ENCODE measurements around the gene EXOC3L4.

The EXOC3L4 gene

GRCh38 chr14:103095210-103095778 is 769 bp downstream of the EXOC3L4 start:
- Histone ChIP-seq H3K4me3 (ENCODE audit: insufficient read depth in 1 of 2, low read depth in 1 of 2, low read length in 2 of 2) (no peak overlapping the region), H3K23ac (ENCODE audit: low read length in 2 of 2) (no peak overlapping the region)

GRCh38 chr14:103096387-103096786 is 1.9 kb downstream of the EXOC3L4 start:
- Histone ChIP-seq H3K4me1 (ENCODE audit: control insufficient read depth, insufficient read depth, low read depth, low read length) (peaks cover 12% of the 10 kb centered on the region), H3K14ac (ENCODE audit: low read length in 2 of 2) (no peak overlapping the region), H2BK120ac (ENCODE audit: low read depth, low read length) (no peak overlapping the region), H3K79me1 (replicated peaks; ENCODE audit: low read length, poor library complexity, severe bottlenecking) (no peaks in the 10 kb centered on the region), H3K9me3 (ENCODE audit: control insufficient read depth, low read length) (no peaks in the 10 kb centered on the region), H4K91ac (ENCODE audit: low read length) (no peak overlapping the region), H3K23ac (ENCODE audit: low read length in 2 of 2) (no peak overlapping the region), H3K27me3 (ENCODE audit: control insufficient read depth in 1 of 2, insufficient read depth in 1 of 2, low read length in 2 of 2) (peaks cover 3 to 10% of the 10 kb centered on the region in 2 experiments), H3K4me3 (ENCODE audit: insufficient read depth in 1 of 2, low read depth in 1 of 2, low read length in 2 of 2) (no peak overlapping the region), H2AK5ac (ENCODE audit: low read length, severe bottlenecking) (no peak overlapping the region), H3K27ac (ENCODE audit: low read length, poor library complexity, severe bottlenecking) (no peak overlapping the region), H2AFZ (ENCODE audit: low read depth, low read length) (no peak overlapping the region), H3K36me3 (ENCODE audit: control insufficient read depth in 1 of 2, insufficient read depth in 2 of 2, low read depth in 1 of 2, low read length in 2 of 2) (no peaks in the 10 kb centered on the region), H3K9ac (ENCODE audit: low read length) (no peak overlapping the region), H3K4me2 (ENCODE audit: low read length, poor library complexity, severe bottlenecking) (no peak overlapping the region), H2BK15ac (ENCODE audit: low read depth, poor library complexity, severe bottlenecking) (no peak overlapping the region), H3K18ac (ENCODE audit: low read depth in 1 of 2, low read length in 2 of 2) (no peak overlapping the region), H2BK12ac (ENCODE audit: low read length in 2 of 2) (no peak overlapping the region), H3K4ac (ENCODE audit: low read depth in 1 of 2, low read length in 2 of 2) (no peak overlapping the region), H4K8ac (ENCODE audit: low read length) (no peak overlapping the region), H2BK5ac (ENCODE audit: low read depth, low read length, poor library complexity, severe bottlenecking) (no peak overlapping the region)
- no peak for DNase-seq
- WGBS = 70% methylated on average over 4 of the region's 4 CpGs

More at GRCh38 chr14:103095210-103095778, 769 bp downstream of the EXOC3L4 start:
- Histone ChIP-seq H3K4me1 (ENCODE audit: control insufficient read depth, insufficient read depth, low read depth, low read length) (peaks cover 18% of the 10 kb centered on the region), H2BK15ac (ENCODE audit: low read depth, poor library complexity, severe bottlenecking) (no peak overlapping the region), H2BK120ac (ENCODE audit: low read depth, low read length) (no peak overlapping the region), H3K27ac (ENCODE audit: low read length, poor library complexity, severe bottlenecking) (no peak overlapping the region), H4K91ac (ENCODE audit: low read length) (no peak overlapping the region), H4K8ac (ENCODE audit: low read length) (no peak overlapping the region), H3K4ac (ENCODE audit: low read depth in 1 of 2, low read length in 2 of 2) (no peak overlapping the region), H3K18ac (ENCODE audit: low read depth in 1 of 2, low read length in 2 of 2) (no peak overlapping the region), H2AK5ac (ENCODE audit: low read length, severe bottlenecking) (no peak overlapping the region), H3K9ac (ENCODE audit: low read length) (no peak overlapping the region), H2BK12ac (ENCODE audit: low read length in 2 of 2) (no peak overlapping the region), H3K14ac (ENCODE audit: low read length in 2 of 2) (no peak overlapping the region), H2AFZ (ENCODE audit: low read depth, low read length) (no peak overlapping the region), H3K27me3 (ENCODE audit: control insufficient read depth in 1 of 2, insufficient read depth in 1 of 2, low read length in 2 of 2) (peaks cover 3 to 17% of the 10 kb centered on the region in 2 experiments), H3K79me1 (replicated peaks; ENCODE audit: low read length, poor library complexity, severe bottlenecking) (no peaks in the 10 kb centered on the region), H3K4me2 (ENCODE audit: low read length, poor library complexity, severe bottlenecking) (no peak overlapping the region), H3K36me3 (ENCODE audit: control insufficient read depth in 1 of 2, insufficient read depth in 2 of 2, low read depth in 1 of 2, low read length in 2 of 2) (no peaks in the 10 kb centered on the region), H3K9me3 (ENCODE audit: control insufficient read depth, low read length) (no peaks in the 10 kb centered on the region), H2BK5ac (ENCODE audit: low read depth, low read length, poor library complexity, severe bottlenecking) (no peak overlapping the region)
- WGBS = 89% methylated on average over 9 of the region's 11 CpGs
- DNase-seq = no peak

GRCh38 chr14:103097244-103097993 is 2.9 kb downstream of the EXOC3L4 start:
- Histone ChIP-seq H3K27ac (ENCODE audit: low read length, poor library complexity, severe bottlenecking) (no peak overlapping the region), H3K4ac (ENCODE audit: low read depth in 1 of 2, low read length in 2 of 2) (no peak overlapping the region), H2BK12ac (ENCODE audit: low read length in 2 of 2) (peak overlapping the region in 1 of 2 experiments; percentile 67), H3K14ac (ENCODE audit: low read length in 2 of 2) (no peak overlapping the region), H3K4me2 (ENCODE audit: low read length, poor library complexity, severe bottlenecking) (no peak overlapping the region), H2AK5ac (ENCODE audit: low read length, severe bottlenecking) (no peak overlapping the region), H3K27me3 (ENCODE audit: control insufficient read depth in 1 of 2, insufficient read depth in 1 of 2, low read length in 2 of 2) (peaks cover 3 to 20% of the 10 kb centered on the region in 2 experiments), H4K91ac (ENCODE audit: low read length) (no peak overlapping the region), H2BK120ac (ENCODE audit: low read depth, low read length) (no peak overlapping the region), H2AFZ (ENCODE audit: low read depth, low read length) (no peak overlapping the region), H2BK5ac (ENCODE audit: low read depth, low read length, poor library complexity, severe bottlenecking) (no peak overlapping the region), H3K79me1 (replicated peaks; ENCODE audit: low read length, poor library complexity, severe bottlenecking) (no peaks in the 10 kb centered on the region), H3K9ac (ENCODE audit: low read length) (no peak overlapping the region), H3K4me1 (ENCODE audit: control insufficient read depth, insufficient read depth, low read depth, low read length) (peaks cover 6% of the 10 kb centered on the region), H4K8ac (ENCODE audit: low read length) (no peak overlapping the region), H3K23ac (ENCODE audit: low read length in 2 of 2) (no peak overlapping the region), H2BK15ac (ENCODE audit: low read depth, poor library complexity, severe bottlenecking) (no peak overlapping the region), H3K18ac (ENCODE audit: low read depth in 1 of 2, low read length in 2 of 2) (no peak overlapping the region), H3K4me3 (ENCODE audit: insufficient read depth in 1 of 2, low read depth in 1 of 2, low read length in 2 of 2) (no peak overlapping the region), H3K9me3 (ENCODE audit: control insufficient read depth, low read length) (no peaks in the 10 kb centered on the region), H3K36me3 (ENCODE audit: control insufficient read depth in 1 of 2, insufficient read depth in 2 of 2, low read depth in 1 of 2, low read length in 2 of 2) (no peaks in the 10 kb centered on the region)
- DNase-seq = no peak
- 89% methylated on average over 26 of the region's 26 CpGs for WGBS

GRCh38 chr14:103097994-103098957 is 3.8 kb downstream of the EXOC3L4 start:
- Histone ChIP-seq H3K14ac (ENCODE audit: low read length in 2 of 2) (no peak overlapping the region), H3K4me3 (ENCODE audit: insufficient read depth in 1 of 2, low read depth in 1 of 2, low read length in 2 of 2) (no peak overlapping the region), H2AK5ac (ENCODE audit: low read length, severe bottlenecking) (no peak overlapping the region), H3K36me3 (ENCODE audit: control insufficient read depth in 1 of 2, insufficient read depth in 2 of 2, low read depth in 1 of 2, low read length in 2 of 2) (no peaks in the 10 kb centered on the region), H3K9me3 (ENCODE audit: control insufficient read depth, low read length) (no peaks in the 10 kb centered on the region), H2AFZ (ENCODE audit: low read depth, low read length) (no peak overlapping the region), H2BK5ac (ENCODE audit: low read depth, low read length, poor library complexity, severe bottlenecking) (no peak overlapping the region), H2BK12ac (ENCODE audit: low read length in 2 of 2) (no peak overlapping the region), H3K4me2 (ENCODE audit: low read length, poor library complexity, severe bottlenecking) (no peak overlapping the region), H2BK120ac (ENCODE audit: low read depth, low read length) (no peak overlapping the region), H3K27me3 (ENCODE audit: control insufficient read depth in 1 of 2, insufficient read depth in 1 of 2, low read length in 2 of 2) (peaks cover 3 to 27% of the 10 kb centered on the region in 2 experiments), H2BK15ac (ENCODE audit: low read depth, poor library complexity, severe bottlenecking) (no peak overlapping the region), H3K4me1 (ENCODE audit: control insufficient read depth, insufficient read depth, low read depth, low read length) (peaks cover 6% of the 10 kb centered on the region), H3K4ac (ENCODE audit: low read depth in 1 of 2, low read length in 2 of 2) (no peak overlapping the region), H3K27ac (ENCODE audit: low read length, poor library complexity, severe bottlenecking) (no peak overlapping the region), H4K8ac (ENCODE audit: low read length) (no peak overlapping the region), H4K91ac (ENCODE audit: low read length) (no peak overlapping the region), H3K23ac (ENCODE audit: low read length in 2 of 2) (no peak overlapping the region), H3K18ac (ENCODE audit: low read depth in 1 of 2, low read length in 2 of 2) (no peak overlapping the region), H3K79me1 (replicated peaks; ENCODE audit: low read length, poor library complexity, severe bottlenecking) (no peaks in the 10 kb centered on the region), H3K9ac (ENCODE audit: low read length) (no peak overlapping the region)
- 88% methylated on average over 27 of the region's 31 CpGs for WGBS
- DNase-seq = no peak

Data from mesenchymal stem cell (in vitro differentiated cells and primary cell).